ENCODE data around the gene FDXR. TPM values are rescaled to one million over a fixed set of nuclear protein-coding genes. Genes with fewer than 3 reads are reported as not detected.
A peak's percentile ranks its signal among the peaks of the same experiment; 100 is the strongest.
"Not testable (repeated sequence)": the region's sequence is repeated elsewhere in the genome, so short reads cannot be mapped to it uniquely, and the experiment has no call there.

The FDXR gene
- polyA plus RNA-seq, 4 donors: 9.2 to 16.6 (median 12.5) TPM

DNA sequence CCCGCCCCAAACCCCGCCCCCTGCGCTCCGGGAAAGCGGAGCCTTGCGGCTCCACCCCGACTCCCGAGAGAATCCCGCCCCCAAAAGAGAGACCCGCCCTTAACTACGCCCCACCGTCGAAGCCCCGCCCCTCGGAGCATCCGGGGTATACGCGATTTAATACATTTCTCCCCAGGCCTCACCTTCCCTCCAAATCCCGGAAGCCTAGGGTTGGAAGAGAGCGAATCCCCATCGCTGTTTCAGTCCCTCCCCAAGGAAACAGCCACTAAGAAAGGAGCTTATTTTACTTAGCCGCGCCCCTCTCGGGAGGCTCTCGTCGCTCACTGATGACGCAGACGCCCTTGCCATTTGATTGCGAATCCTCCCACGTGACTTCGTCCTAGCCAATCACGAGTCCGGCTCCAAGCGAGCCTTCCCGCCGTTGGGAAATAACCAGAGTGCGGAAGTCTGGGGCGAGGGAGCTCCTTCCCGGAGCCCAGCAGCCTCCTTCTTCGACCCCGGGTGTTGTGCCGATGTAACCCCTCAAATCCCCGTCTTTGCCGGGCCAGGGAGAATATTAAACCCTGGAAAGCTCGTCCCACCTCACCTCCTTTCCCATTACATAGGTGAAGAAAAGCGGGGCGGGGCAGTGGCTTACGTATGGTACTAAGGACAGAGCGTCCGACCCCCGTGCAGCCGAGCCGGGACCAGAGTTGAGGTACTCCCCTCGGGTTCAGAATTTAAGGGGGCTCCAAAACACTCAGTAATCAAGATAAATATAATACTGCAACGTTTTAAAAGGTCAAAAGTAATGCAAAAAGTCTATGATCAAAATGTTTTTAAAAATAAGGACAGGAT is 461 bp upstream of the FDXR start:
- peaks cover 0 to 24% (median 3%) of the 10 kb centered on the region in 3 donors for H3K4me1 ChIP-seq (ENCODE audit: control insufficient read depth in 3 of 3, insufficient read depth in 2 of 3, low read depth in 1 of 3, low read length in 2 of 3)
- H3K27me3 ChIP-seq (ENCODE audit: control insufficient read depth in 3 of 3, insufficient read depth in 3 of 3, low read length in 3 of 3): no peaks in the 10 kb centered on the region
- peak overlapping the region; percentile 66 to 90 (median 72) for H3K27ac ChIP-seq (ENCODE audit: low read depth in 1 of 3, low read length in 2 of 3)
- no peaks in the 10 kb centered on the region for H3K36me3 ChIP-seq (ENCODE audit: control insufficient read depth in 3 of 3, insufficient read depth in 2 of 3, low read depth in 1 of 3, low read length in 3 of 3)
- no peak for FAIRE-seq
- no peaks in the 10 kb centered on the region for H3K9me3 ChIP-seq (ENCODE audit: control insufficient read depth in 2 of 2, insufficient read depth in 1 of 2, low read depth in 1 of 2, low read length in 1 of 2)
- peak; percentile 100 for DNase-seq
- WGBS, 3 donors: 0 to 1% (median 0%) methylated on average over 54 to 55 of the region's 55 CpGs
- H3K4me3 ChIP-seq (ENCODE audit: low read depth in 1 of 3, low read length in 3 of 3): peak overlapping the region; percentile 56 to 66 (median 56)

DNA sequence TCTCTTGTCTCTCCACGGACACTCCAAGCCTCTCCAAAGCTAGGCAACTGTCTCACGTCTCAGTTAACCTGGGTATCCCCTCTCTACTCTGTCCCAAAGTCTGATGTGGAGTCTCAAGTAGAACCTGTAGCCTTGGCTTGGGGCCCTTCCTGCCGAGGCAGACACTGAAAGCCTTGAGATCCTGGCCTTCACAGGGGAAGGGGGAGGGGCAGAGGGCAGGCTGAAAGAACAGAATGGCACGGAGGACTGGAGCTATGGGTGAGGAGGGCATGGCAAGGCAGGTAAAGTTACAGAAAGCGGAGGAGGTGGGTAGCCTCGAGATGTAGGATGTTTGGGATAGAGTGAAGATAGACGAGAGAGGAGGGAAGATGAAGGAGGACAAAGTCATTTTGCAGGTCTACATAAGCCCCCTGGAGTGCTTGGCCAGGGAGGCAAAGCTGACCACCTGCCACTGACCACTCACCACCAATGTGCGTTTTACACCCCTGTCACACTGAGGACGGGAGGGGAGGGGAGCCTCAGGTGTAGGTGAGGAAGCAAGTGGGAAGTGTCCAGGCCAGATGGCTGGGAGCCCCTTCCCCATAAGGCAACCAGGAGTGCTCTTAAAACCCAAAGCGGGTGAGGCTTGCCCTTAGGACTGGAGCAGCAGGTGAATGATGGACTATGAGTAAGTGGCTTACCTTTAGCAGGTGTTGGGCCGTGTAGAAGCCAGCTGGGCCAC is 1.3 kb downstream of the FDXR start:
- no peaks in the 10 kb centered on the region for H3K27me3 ChIP-seq (ENCODE audit: control insufficient read depth in 3 of 3, insufficient read depth in 3 of 3, low read length in 3 of 3)

DNA sequence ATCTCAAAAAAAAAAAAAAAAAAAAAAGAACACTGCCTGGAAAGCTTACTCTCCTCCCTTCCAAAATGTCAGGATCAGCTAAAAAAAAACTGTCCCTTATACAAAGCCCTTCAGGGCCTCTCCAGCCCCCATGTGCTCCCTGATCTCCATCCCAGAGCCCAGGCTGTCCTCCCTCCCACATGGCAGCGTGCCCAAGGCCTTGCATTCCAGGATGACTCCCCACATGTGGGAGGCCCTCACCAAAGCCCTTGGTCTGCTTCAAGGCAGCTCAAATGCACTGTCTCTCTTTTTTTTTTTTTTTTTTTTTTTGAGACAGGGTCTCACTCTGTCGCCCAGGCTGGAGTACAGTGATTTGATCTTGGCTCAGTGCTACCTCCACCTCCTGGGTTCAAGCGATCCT is 2.3 kb downstream of the FDXR start:
- Histone ChIP-seq H3K9me3 (ENCODE audit: control insufficient read depth in 2 of 2, insufficient read depth in 1 of 2, low read depth in 1 of 2, low read length in 1 of 2) (no peaks in the 10 kb centered on the region), H3K36me3 (ENCODE audit: control insufficient read depth in 3 of 3, insufficient read depth in 2 of 3, low read depth in 1 of 3, low read length in 3 of 3) (no peaks in the 10 kb centered on the region), H3K4me1 (ENCODE audit: control insufficient read depth in 3 of 3, insufficient read depth in 2 of 3, low read depth in 1 of 3, low read length in 2 of 3) (peaks cover 0 to 15% (median 3%) of the 10 kb centered on the region in 3 donors), H3K27ac (ENCODE audit: low read depth in 1 of 3, low read length in 2 of 3) (no peak overlapping the region), H3K27me3 (ENCODE audit: control insufficient read depth in 3 of 3, insufficient read depth in 3 of 3, low read length in 3 of 3) (no peaks in the 10 kb centered on the region), H3K4me3 (ENCODE audit: low read depth in 1 of 3, low read length in 3 of 3) (no peak overlapping the region)
- 90 to 98% (median 91%) methylated on average over 3 of the region's 3 CpGs for WGBS, 3 donors
- FAIRE-seq: no peak
- no peak for DNase-seq

More for the DNA sequence above, 1.3 kb downstream of the FDXR start:
- FAIRE-seq: no peak
- no peak overlapping the region for H3K27ac ChIP-seq (ENCODE audit: low read depth in 1 of 3, low read length in 2 of 3)
- peaks cover 0 to 15% (median 3%) of the 10 kb centered on the region in 3 donors for H3K4me1 ChIP-seq (ENCODE audit: control insufficient read depth in 3 of 3, insufficient read depth in 2 of 3, low read depth in 1 of 3, low read length in 2 of 3)
- DNase-seq: no peak
- WGBS, 3 donors: 75 to 81% (median 80%) methylated on average over 11 of the region's 11 CpGs
- no peaks in the 10 kb centered on the region for H3K9me3 ChIP-seq (ENCODE audit: control insufficient read depth in 2 of 2, insufficient read depth in 1 of 2, low read depth in 1 of 2, low read length in 1 of 2)
- H3K4me3 ChIP-seq (ENCODE audit: low read depth in 1 of 3, low read length in 3 of 3): no peak overlapping the region
- no peaks in the 10 kb centered on the region for H3K36me3 ChIP-seq (ENCODE audit: control insufficient read depth in 3 of 3, insufficient read depth in 2 of 3, low read depth in 1 of 3, low read length in 3 of 3)

DNA sequence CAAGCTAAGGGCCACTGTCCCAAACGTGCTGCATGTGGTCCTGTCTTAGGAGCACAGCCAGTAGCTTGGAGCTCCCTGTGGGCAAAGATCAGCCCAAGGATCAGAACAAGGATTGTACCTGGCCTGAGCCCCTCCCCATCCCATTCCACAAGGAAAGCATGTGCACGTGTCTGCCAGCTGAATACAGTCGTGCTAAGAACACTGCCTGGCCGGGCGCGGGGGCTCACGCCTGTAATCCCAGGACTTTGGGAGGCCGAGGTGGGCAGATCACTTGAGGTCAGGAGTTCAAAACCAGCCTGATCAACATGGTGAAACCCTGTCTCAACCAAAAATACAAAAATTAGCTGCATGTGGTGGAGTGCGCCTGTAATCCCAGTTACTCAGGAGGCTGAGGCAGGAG is 2.8 kb downstream of the FDXR start:
- not testable (repeated sequence) for H3K27ac ChIP-seq (ENCODE audit: low read depth in 1 of 3, low read length in 2 of 3); H3K9me3 ChIP-seq (ENCODE audit: control insufficient read depth in 2 of 2, insufficient read depth in 1 of 2, low read depth in 1 of 2, low read length in 1 of 2); FAIRE-seq; DNase-seq; H3K4me3 ChIP-seq (ENCODE audit: low read depth in 1 of 3, low read length in 3 of 3); H3K27me3 ChIP-seq (ENCODE audit: control insufficient read depth in 3 of 3, insufficient read depth in 3 of 3, low read length in 3 of 3); H3K36me3 ChIP-seq (ENCODE audit: control insufficient read depth in 3 of 3, insufficient read depth in 2 of 3, low read depth in 1 of 3, low read length in 3 of 3)
- WGBS, 3 donors: 77 to 88% (median 86%) methylated on average over 9 of the region's 9 CpGs
- peaks cover 0 to 15% (median 3%) of the 10 kb centered on the region in 3 donors for H3K4me1 ChIP-seq (ENCODE audit: control insufficient read depth in 3 of 3, insufficient read depth in 2 of 3, low read depth in 1 of 3, low read length in 2 of 3)

DNA sequence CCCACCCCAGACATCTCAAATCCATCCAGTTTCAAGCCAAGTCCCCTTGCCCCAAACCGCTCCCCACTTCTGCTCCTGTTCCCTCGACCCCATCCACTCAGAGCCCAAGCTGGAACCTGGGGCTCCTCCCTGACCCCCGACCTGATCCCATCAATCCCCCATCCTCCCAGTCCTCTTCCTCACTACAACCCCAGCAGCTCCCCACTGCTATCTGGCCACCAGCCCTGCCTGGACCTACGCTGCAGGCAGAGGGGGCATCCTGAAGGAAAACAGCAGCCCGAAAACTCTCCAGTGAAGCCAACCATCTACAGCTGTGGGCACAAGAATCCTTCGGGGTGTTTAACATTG is 3.9 kb downstream of the FDXR start:
- Histone ChIP-seq H3K36me3 (ENCODE audit: control insufficient read depth in 3 of 3, insufficient read depth in 2 of 3, low read depth in 1 of 3, low read length in 3 of 3) (peaks cover 0 to 5% (median 0%) of the 10 kb centered on the region in 3 donors), H3K4me3 (ENCODE audit: low read depth in 1 of 3, low read length in 3 of 3) (no peak overlapping the region), H3K9me3 (ENCODE audit: control insufficient read depth in 2 of 2, insufficient read depth in 1 of 2, low read depth in 1 of 2, low read length in 1 of 2) (no peaks in the 10 kb centered on the region), H3K27ac (ENCODE audit: low read depth in 1 of 3, low read length in 2 of 3) (no peak overlapping the region), H3K4me1 (ENCODE audit: control insufficient read depth in 3 of 3, insufficient read depth in 2 of 3, low read depth in 1 of 3, low read length in 2 of 3) (peaks cover 0 to 11% (median 3%) of the 10 kb centered on the region in 3 donors), H3K27me3 (ENCODE audit: control insufficient read depth in 3 of 3, insufficient read depth in 3 of 3, low read length in 3 of 3) (no peaks in the 10 kb centered on the region)
- FAIRE-seq (no peak), DNase-seq (no peak)
- WGBS, 3 donors: 87 to 92% (median 90%) methylated on average over 6 of the region's 6 CpGs

DNA sequence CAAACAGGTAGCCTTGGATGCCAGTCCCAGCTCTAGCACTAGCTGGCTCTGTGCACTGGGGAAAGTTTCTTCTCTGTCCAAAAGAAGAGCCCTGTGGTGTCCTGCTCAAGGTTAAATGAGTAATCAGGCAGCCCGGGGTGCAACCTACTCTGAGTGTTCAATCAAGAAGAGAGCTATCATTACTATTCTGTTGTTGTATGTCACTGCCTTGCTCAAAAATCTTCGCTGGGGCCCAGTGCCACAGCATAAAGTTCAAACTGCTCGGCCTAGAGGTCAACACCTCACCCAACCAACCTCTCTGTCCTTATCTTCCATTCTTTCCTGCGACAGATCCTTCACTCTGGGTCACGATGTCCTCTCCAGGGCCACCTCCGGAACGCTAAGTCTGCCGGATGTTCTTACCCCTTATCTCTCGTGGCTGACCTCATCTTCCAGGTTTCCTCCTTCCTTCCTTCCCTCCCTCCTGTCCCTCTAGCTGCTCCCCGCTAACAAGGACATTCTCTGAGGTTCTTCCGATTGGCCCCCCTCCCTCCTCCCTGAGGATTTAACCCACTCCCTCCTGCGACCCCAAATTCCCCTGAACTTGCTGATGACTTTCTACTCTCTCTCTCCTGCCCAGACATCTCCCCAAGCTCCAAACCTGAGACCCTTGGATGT is 4.4 kb downstream of the FDXR start:
- FAIRE-seq: no peak
- H3K9me3 ChIP-seq (ENCODE audit: control insufficient read depth in 2 of 2, insufficient read depth in 1 of 2, low read depth in 1 of 2, low read length in 1 of 2): no peaks in the 10 kb centered on the region
- WGBS, 3 donors: 74 to 80% (median 78%) methylated on average over 12 of the region's 12 CpGs
- peaks cover 0 to 9% (median 3%) of the 10 kb centered on the region in 3 donors for H3K4me1 ChIP-seq (ENCODE audit: control insufficient read depth in 3 of 3, insufficient read depth in 2 of 3, low read depth in 1 of 3, low read length in 2 of 3)
- DNase-seq: no peak
- no peak overlapping the region for H3K4me3 ChIP-seq (ENCODE audit: low read depth in 1 of 3, low read length in 3 of 3)
- H3K36me3 ChIP-seq (ENCODE audit: control insufficient read depth in 3 of 3, insufficient read depth in 2 of 3, low read depth in 1 of 3, low read length in 3 of 3): peaks cover 0 to 7% (median 0%) of the 10 kb centered on the region in 3 donors
- no peaks in the 10 kb centered on the region for H3K27me3 ChIP-seq (ENCODE audit: control insufficient read depth in 3 of 3, insufficient read depth in 3 of 3, low read length in 3 of 3)
- H3K27ac ChIP-seq (ENCODE audit: low read depth in 1 of 3, low read length in 2 of 3): no peak overlapping the region

DNA sequence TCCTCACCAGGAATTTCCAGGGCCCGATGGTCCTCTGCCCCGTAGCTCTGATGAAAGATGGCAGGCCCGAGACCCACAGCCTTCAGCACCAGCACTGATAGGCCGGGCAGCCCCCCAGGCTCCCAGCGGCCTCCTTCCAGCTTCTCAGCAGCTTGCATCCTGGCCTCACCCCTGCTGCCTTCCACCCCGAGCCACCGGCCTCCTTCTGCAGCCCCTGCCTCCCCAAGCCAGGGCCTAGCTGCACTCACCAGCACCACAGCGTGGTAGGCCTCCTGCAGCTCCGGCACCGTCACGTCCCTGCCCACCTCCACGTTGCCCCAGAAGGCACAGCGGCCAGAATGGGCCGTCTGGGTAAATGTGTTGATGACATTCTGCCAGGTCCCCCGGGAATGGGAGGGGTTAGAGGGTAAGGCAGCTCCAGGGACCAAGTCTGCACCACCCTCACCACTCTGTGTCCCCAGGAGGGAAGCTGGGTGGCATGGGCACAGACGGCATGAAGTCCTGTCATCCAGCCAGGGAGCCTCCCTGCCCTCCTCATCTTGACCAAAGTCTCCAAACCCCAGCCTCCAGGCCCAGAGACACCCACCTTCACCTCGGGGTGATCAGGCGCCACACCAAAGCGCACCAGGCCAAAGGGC is 6.5 kb downstream of the FDXR start:
- FAIRE-seq (no peak), DNase-seq (no peak)
- 76 to 77% (median 76%) methylated on average over 19 of the region's 19 CpGs for WGBS, 3 donors
- H3K4me3 ChIP-seq (ENCODE audit: low read depth in 1 of 3, low read length in 3 of 3): no peak overlapping the region
- H3K27me3 ChIP-seq (ENCODE audit: control insufficient read depth in 3 of 3, insufficient read depth in 3 of 3, low read length in 3 of 3): peaks cover 0 to 7% (median 2%) of the 10 kb centered on the region in 3 donors
- peaks cover 0 to 12% (median 0%) of the 10 kb centered on the region in 3 donors for H3K4me1 ChIP-seq (ENCODE audit: control insufficient read depth in 3 of 3, insufficient read depth in 2 of 3, low read depth in 1 of 3, low read length in 2 of 3)
- H3K36me3 ChIP-seq (ENCODE audit: control insufficient read depth in 3 of 3, insufficient read depth in 2 of 3, low read depth in 1 of 3, low read length in 3 of 3): peaks cover 0 to 7% (median 0%) of the 10 kb centered on the region in 3 donors
- no peaks in the 10 kb centered on the region for H3K9me3 ChIP-seq (ENCODE audit: control insufficient read depth in 2 of 2, insufficient read depth in 1 of 2, low read depth in 1 of 2, low read length in 1 of 2)
- H3K27ac ChIP-seq (ENCODE audit: low read depth in 1 of 3, low read length in 2 of 3): no peak overlapping the region

Measured in small intestine (tissue), 7 donors.